Measurements from ENCODE around the gene FBXL17.

Gene FBXL17

DNA sequence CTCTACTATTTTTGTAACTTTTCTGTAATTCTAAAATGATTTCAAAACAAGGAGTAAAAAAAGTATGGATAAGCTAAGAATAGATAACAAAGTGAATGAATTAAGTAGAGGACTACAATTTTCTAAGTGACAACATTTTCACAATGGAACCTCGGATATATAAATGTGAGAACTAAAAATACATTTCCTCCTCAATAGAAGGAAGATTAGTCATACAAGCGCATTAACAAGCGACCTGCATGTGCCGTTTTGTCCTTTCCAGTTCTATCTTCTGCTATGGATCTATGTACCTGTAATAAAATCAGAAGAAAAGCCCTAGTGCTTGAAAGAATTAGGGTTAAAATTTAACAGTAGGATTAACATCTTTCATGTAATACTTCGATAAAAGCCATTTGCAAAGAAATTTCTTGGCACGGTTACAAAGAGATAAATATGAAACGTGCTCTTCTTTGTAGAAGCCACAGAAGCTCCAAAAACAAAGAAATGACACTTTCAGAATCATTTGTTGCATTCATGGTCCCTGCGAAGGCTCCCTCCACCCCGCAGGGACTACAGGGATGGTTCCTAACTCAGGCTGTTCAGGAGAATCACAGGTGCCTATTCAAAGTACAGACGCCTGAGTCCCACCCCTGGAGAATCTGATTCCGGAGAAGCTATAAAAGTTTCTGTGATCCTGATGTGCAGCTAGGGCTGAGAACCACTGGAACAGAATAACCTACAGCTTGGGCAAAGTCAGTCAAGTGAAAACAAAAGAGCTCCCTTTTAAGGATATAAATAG, 494.5 kb downstream of the FBXL17 start:
- DNase-seq, result no peak

DNA sequence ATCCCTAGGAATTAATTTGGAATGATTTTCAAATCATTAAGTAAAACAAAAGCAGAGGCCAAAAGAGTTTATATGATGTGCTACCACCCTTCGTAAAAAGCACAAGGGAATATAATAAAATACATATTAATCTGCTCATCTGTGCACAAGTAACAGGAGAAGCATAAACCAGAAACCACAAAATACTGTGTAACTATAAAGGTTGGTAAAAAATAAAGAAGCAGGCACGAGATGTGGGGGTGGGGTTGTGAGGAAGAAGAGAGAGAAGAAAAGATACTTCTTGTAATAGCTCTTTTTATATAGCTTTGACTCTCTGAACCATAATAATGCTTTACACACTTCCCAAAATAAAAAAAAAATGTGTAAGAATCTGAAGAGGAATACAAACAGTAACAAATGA, 496.3 kb downstream of the FBXL17 start:
- no peak for DNase-seq

DNA sequence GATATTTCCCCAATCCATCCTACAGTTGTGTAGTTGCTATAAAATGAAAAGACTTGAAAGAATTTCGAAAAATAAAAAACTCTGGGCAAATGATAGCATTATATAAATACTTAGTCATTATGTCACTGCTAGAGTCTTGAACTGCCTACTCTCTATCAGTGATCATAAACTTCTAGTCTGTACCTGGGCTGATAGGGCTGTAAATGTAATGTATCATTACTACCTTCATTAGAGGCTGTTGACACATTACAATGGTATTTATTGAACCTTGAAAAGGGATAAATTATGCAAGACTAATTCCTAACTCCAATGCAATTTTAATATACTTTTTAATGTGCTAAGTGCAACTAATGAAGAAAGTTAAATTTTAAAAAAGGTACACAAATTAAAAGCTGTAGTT, 497.0 kb downstream of the FBXL17 start:
- no peak for DNase-seq

DNA sequence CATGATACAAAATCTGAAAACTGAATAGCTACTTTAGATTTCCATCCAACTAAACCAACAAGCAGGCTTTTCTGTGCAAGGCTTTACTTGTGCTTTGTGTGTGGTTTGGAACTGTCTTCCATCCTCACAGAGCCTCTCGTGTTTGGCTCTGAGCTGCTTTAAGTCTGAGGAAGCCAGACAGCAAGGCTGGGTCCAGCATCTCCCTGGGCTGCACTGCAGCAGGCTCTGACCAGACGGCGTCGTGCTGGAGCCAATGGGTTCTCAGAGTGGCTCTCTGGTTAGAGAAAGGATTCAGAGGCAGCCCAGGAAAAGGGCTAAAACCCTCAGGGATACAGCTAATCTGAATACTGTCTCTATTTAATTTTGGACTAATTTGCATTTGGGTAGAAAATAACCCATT, 503.2 kb downstream of the FBXL17 start:
- DNase-seq, result no peak

DNA sequence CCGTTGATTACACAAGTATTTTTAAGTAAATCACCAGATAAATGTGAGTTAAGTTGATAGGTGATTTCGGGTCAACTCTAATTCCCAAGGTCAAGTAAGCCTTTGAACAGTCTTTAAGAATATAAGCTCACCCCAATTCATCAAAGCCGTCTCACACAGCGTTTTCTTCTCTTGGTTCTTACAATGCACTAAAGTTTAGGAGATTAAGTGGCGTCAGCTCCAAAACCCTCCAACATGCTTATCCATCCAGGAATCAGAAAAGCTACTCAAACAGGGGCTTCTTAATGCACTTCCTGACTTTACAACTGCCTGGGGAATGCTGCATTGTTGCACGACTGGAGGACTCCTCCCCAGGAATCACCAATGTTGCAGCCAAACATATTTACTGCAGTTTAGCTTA, 505.0 kb downstream of the FBXL17 start:
- no peak for DNase-seq

DNA sequence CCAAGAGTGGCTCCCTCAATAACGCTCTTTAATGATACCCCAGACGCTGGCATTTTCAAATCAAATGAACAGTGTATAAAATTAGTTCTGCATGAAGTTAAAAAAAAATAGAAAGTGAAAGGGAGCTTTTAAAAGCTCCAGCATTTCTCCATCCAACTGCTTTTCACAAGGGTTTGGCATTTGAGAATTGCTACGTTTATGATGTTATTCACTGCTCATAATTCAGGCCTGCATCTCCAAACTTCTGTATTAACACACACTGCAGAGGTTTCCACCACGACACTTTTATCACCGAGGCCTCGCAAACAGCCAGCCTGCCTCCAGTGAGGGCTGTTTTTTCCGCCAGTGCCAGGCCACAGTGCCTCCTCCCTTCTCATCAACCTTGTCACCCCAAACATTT, 505.6 kb downstream of the FBXL17 start:
- no peak for DNase-seq

DNA sequence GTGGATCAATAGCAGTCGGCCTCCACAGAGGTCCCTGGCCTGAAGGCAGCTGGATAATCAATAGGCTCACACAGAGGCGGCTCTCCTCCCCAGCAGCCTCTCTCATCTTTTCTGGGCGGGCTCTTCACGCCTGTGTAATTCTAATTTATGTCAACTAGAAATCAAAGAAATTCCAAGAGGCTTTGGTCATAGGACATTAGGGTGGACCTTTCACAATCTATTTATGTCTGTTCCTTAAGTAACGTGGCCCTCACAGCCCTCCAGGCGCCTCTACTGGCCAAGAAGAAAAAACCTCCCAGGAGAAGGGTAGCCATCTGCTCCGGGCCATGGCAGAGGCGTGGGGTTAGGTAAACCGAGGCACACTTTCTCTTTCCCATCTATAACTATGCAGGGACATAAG, 506.1 kb downstream of the FBXL17 start:
- DNase-seq, result no peak

DNA sequence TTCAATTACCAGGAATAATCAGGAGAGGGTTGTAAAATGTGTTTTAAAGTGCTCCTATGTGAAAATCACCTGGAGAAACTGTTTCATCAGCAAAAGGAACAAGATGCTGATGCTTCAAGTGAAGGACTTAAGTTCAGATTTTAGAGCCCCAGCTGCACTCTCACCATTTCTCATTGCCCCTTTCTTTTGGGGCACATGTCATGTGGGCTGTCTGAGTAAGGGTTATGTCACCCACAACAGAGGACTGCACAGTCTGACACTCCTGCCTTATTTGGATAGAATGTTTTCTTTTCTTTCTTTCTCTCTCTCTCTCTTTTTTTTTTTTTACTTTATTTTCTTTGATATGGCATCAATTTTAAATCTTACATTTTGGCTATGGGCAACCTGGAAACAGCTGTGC, 507.1 kb downstream of the FBXL17 start:
- no peak for DNase-seq

DNA sequence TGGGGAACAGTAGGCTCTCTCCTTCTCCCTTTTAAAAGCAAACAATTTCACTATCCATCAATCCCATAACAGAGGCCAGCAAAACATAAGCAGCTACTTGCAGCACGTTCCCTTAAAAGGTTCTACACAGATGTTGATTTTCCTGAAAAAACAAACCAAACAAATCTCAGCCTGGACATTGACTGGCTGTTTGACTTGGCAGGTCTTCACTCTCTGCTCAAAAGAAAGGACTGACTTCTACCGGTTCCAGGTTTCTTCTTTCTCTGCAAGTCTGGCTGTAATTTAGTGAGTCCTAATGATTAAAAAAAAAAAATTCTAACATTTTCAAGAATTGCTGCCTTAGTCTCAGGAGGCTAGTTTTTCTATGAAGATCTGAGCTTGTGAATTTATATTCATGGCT, 508.0 kb downstream of the FBXL17 start:
- peak in 1 of 2 experiments; percentile 74 for DNase-seq

DNA sequence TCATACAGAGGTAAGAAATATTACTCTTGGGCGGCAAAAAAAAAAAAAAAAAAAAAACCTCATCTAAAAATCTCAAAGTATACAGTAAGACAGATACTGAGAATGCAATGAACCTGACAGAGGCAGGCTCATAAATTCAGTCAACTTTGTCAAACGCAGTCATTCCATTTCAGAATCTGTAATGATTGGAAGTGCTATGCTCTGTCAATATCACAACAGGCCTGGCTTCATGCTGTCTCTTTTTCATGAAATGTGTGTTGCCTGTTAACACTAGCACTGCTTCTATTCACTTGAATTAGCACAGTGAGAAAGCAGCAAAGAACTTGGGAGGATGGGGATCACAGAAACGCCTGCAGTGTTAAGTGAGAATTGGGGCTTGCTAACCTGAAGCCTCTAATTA, 510.9 kb downstream of the FBXL17 start:
- no peak for DNase-seq

DNA sequence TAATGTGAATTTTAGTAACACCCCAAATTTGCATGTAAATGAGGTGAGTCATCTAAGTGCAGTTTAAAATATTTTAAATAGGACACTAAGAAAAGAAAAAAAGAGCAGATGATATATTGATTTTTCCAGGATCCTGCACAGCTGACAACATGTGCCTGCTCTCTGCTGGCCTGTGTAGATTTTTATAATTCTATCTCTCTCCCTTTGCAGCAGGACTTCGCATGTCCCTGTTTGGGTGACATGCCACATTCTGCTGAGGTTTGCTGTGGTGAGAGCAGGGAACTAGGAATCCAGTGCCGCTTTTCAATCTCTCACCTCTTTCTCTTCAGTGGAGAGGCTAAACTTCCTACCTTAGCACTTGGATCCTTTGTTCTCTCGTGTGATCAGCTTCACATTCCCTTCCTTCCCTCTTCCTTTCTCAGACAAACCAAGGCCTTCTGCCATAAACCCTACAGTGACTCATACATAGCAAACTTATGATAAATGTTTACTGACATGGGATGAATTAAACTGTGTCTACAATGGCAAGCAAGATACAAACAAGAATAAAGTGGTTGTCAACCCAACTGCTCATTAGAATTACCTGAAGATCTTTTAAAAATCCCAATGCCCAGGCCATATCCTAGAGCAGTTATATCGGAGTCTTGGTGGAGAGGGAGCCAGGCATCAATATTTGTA, 512.3 kb downstream of the FBXL17 start:
- no peak for DNase-seq

DNA sequence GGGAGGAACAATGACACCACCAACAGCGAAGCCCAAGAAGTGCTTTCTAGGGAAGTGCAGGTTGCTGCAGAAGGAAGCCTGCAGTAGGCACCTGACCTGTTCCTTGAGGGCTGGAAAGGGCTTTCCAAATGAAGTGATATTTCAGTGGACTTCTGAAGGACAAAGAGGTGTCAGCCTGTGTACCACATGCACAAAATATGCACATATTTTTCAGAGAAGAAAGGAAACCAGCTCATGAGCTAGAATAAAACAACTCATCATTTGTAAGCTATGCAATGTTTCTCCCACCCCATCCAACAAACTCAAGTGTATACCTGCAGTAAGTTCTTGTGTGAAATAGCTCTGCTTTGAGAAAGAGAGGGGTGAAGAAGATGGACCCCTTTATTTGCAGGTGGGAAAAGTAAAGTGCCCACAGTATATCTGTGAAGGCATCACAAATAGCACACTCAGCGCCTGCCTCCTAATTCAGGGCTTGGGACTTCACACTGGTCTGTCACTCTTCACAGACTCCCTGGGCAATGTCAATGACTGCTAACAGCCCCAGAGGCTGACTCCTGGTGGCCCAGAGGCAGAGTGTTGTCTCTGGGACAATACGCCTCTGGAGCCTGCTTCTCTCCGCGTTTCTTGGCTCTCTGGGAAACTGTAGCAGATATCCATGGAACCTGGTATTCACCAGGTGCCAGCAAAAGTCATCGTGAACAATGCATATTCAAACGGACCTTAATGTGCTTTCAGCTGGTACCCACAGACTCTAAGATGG, 513.1 kb downstream of the FBXL17 start:
- DNase-seq, result no peak

DNA sequence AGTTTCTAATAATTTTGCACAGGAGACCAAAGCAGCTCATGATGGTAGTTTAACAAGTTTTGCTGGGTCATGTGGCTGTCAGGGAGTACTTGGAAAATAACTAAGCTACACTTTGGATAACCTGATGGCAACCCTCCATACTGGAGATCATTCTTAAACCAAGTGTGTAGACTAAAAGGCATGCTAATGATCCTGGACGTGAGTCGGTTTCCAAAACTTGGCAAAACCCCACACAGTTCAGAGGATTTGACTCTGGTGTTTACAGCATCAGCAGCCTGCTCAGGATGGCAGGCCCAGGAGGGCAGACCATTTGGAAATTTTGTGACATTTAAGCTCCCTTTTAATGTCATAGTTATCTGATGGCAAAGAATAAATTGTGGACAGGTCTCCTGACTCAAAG, 514.6 kb downstream of the FBXL17 start:
- no peak for DNase-seq

DNA sequence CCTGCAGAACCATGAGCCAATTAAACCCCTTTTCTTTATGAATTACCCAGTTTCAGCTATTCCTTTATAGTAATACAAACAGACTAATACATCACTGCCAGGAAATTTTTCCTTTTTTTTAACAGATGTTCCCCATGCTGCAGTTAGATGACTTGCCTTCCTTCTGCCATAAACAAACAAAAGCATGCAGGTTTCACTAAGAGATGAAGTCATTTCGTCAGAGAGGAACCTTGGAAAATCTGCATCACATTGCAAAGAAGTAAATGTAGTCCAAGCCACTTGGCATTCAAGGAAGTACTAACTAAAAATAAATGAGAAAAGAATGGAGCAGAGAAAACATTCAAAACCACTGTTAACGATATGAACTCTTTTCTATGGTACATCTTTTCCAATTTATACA, 517.1 kb downstream of the FBXL17 start:
- DNase-seq, result no peak

DNA sequence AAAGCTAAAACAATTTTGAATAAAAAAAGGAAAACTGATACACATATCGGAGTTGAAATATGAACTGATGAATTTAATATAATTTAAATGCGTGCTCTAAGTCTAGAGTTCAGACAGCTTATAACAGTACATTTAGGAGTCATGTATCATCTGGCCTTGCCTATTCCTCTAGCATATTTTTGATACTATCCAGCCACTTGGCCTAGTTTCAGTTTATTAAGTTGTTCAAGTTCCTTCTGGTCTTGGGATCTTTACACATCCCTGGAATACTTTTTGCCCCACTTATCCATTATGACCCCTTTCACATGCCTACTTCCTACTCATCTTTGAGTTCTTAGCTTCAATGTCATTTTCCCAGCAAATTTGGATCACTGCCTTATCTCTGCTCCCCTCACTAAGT, 518.8 kb downstream of the FBXL17 start:
- no peak for DNase-seq

DNA sequence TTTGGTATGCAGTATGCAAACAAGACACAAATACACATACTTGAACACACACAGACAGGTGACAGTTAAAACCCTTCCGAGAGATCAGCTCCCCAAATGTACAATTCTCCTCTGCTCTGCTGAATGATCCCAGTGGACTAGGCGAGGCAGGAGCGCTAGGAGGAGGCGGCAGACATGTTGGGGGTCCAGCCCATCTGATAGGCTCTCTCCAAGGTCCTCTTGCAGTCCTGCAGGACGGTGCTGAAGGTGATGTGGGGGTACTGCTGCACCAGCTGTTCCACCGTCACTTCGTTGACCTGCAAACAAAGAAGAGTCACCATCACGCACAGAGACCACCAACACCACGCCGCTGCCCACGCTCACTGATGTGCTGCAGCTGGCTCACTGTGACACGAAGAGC, 520.3 kb downstream of the FBXL17 start:
- DNase-seq, result no peak

DNA sequence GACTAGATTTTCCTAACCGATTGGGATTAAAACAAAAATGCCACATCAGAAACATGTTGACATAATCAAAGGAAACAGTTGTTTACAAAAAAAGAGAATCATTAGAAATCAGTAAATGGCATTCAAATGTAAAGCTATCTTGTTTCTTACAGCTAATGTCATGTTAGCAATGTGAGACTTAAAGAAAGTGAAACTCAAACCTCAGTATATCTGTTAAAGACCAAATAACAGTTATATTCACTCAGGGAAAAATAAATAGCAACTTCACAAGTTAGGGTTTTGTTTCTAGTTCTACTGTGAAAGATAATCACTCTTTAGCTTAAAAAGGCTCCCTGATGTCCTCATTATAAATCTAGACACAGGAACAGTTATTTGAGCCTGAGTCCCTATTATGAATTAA, 521.9 kb downstream of the FBXL17 start:
- DNase-seq, result no peak

DNA sequence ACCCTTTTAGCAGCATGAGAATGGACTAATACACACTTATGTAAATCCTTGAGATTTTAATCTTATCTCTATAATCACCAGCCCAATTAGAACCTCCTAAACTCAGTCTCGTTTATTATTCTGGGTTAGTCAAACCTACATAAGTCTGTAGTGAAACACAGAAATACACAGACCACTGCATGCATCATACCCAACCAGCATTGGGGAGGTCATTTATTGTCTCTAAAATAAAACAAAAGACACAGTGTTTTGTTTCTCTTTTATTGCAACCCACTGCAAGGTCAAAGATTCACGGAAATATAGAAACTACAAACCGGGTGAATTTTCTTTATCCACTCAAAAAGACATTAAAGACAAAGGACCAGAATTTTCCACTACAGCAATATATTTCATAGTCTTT, 523.1 kb downstream of the FBXL17 start:
- DNase-seq, result no peak

DNA sequence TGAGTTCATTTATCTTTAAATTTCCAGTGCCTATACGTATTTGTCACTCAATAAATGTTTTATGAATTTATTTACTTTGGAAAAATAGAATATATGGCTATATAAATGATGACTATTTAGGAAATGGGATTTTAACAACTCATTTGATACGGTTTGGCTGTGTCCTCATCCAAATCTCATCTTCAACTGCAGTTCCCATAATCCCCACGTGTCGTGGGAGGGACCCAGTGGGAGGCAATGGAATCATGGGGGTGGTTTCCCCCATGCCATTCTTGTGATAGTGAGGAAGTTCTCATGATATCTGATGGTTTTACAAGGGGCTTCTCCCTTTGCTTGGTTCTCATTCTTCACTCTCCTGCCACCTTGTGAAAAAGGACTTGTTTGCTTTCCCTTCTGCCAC, 523.6 kb downstream of the FBXL17 start:
- no peak for DNase-seq

DNA sequence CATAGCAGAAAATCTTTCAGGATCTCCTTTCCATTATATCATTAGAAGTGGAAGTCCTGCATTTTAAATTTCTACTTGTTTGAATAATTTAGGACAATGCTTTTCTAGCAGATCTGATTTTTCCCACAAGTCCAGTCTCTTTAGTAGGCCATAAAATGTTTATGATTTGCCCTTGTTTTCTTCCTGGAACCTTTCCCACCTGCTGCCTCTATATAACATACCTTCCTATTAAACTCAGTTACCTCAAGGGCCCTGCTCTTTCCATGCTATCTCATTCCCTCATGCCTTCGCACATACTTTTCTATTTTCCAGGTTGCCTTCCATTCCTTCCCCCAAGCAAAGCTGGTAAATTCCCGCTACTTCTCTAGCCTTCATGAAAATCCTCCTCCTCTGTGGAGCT, 524.1 kb downstream of the FBXL17 start:
- no peak for DNase-seq

DNA sequence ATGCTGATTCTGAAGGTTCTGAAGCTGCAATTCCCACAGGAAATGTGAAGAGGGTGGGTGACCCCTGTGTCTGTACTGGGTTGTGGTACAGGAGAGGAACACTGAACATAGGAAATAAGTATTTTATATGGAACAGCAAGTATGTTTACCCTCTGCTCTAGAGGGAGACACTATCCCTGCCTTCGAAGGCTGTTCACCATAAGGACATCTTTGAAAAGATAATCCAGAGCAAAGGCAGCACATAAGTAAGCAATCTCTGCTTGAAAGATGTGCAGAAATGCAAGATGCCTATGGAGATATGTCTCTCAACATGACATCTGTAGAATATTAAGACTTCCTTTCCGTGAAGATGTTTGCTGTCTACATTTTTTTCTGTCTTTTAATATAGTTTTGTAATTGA, 526.7 kb downstream of the FBXL17 start:
- no peak for DNase-seq

DNA sequence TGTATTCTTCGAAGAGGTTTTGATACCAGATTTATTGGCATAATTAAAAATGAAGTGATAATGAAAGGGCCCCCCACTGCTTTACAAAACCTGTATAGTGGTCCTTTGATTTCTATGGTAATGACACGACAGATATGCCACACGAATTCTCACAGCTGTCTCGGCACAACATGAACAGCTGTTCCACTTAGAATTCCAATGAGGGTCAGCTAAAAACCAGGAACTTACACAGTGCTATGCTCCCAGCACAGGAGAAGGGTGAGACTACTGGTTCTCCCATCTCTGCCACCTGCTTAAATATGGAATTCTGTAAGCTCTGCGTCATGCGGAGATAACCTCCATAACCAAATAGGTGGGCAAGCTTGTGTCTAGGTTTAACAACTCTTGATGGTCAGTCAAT, 528.2 kb downstream of the FBXL17 start:
- DNase-seq, result no peak

DNA sequence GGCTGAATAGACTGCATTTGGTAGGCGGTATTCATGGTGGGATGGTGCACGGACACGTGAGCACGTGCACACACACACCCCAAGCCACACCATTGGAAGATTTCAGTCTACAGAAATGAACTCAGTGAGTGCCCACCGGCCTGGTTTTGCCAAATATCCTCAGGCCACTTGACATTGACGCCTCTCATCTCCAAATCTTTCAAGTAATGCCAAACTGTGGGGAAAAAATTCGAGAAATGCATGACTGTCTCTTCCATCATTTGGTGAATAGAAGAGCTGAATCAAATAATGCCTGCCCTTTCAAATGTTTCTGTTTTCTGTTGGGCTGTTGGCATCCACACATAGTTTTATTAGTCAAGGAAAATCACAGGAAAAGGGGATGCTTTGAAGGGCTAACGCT, 528.9 kb downstream of the FBXL17 start:
- DNase-seq, result no peak

DNA sequence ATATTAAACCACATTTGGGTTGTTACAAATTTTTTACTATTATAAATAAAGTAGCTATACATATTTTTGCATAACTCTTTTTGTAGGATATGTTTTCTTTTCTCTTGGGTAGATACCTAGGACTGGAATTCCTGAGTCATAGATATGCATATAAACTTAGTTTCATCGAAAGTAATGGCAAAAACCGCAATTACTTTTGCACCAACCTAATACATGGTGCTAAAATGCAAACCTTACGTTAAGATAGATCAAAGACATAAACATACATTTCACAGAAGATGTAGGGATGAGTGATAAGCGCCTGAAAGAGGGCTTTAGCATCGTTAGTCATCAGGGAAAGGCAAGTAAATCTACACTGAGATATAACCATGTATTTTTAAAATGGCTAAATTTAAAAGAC, 532.8 kb downstream of the FBXL17 start:
- DNase-seq, result no peak
